GM19239 (cell line): ENCODE measurements around the gene GRK2.
"Not testable (repeated sequence)": the region's sequence is repeated elsewhere in the genome, so short reads cannot be mapped to it uniquely, and the experiment has no call there.

Source experiments
- DNase-seq: peaks from one replicate; pipeline ENCODE4 v3.0.0; 2011; ENCODE audit warnings: low spot score; ENCODE audit not compliant: insufficient read length
- FAIRE-seq: peaks from 2 replicates; lab custom pipeline; 2011; peaks lifted over from hg19 to GRCh38; lab: Jason Lieb, UNC

Gene GRK2

DNA sequence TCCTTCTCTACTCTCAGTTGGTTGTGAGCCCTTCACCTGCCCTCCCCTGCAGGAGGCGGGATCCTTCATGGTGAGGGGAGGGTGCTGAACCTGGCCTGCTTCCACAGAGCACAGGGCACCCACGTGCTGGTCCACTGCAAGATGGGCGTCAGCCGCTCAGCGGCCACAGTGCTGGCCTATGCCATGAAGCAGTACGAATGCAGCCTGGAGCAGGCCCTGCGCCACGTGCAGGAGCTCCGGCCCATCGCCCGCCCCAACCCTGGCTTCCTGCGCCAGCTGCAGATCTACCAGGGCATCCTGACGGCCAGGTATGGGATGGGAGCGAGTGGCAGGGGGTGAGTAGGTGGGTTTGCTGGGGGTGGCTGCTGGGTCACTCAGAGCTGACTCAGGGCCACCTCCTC, 43.4 kb downstream of the GRK2 start:
- DNase-seq (no peak), FAIRE-seq (no peak)

- FAIRE-seq: no peak
Observed at GRCh38 chr11:67310246-67311050, 44.2 kb downstream of the GRK2 start.

GRCh38 chr11:67311051-67311555, 44.8 kb downstream of the GRK2 start:
- DNase-seq (no peak), FAIRE-seq (no peak)

More at GRCh38 chr11:67310246-67311050, 44.2 kb downstream of the GRK2 start:
- DNase-seq: no peak

DNA sequence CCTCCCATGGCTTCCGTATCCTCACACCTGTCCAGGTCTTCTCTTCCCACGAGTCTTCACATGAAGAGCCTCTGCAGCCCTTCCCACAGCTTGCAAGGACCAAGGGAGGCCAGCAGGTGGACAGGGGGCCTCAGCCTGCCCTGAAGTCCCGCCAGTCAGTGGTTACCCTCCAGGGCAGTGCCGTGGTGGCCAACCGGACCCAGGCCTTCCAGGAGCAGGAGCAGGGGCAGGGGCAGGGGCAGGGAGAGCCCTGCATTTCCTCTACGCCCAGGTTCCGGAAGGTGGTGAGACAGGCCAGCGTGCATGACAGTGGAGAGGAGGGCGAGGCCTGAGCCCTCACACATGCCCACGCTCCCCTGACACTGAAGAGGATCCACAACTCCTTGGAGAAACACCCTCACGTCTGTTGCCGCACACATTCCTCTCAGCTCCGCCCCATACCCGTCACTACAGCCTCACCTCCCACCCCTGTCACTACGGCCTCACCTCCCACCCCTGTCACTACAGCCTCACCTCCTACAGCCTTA, 45.3 kb downstream of the GRK2 start:
- FAIRE-seq: no peak

GRCh38 chr11:67312187-67313021, 46.1 kb downstream of the GRK2 start:
- DNase-seq (no peak), FAIRE-seq (no peak)

More for the DNA sequence above, 45.3 kb downstream of the GRK2 start:
- DNase-seq: no peak

DNA sequence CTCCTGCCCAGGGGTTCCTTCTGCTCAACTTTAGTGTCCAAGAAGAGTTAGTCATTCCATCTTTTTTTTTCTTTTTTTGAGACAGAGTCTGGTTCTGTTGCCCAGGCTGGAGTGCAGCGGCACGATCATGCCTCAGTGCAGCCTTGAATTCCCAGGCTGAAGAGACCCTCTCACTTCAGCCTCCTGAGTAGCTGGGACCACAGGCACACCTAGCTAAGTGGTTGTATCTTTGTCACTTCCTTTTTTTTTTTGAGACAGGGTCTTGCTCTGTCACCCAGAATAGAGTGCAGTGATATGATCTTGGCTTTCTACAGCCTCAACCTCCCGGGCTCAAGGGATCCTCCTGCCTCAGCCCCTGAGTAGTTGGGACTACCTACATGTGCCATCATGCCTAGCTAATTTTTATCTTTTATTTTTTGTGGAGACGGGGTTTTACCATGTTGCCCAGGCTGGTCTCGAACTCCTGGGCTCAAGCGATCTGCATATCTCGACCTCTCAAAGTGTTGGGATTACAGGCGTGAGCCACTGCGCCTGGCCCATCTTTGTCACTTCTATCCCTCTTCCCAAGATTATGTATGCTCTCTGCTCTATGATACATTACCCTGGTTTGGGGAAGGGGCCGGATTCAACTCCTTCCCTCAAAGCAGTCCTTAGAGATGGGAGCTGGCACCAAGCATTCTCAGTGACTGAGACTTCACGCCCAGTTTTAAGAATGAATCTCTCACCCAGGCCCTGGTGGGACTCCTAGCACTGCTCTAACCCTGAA, 47.0 kb downstream of the GRK2 start:
- FAIRE-seq: no peak
- no peak for DNase-seq

GRCh38 chr11:67314218-67314617, 47.9 kb downstream of the GRK2 start:
- FAIRE-seq: no peak
- no peak for DNase-seq

DNA sequence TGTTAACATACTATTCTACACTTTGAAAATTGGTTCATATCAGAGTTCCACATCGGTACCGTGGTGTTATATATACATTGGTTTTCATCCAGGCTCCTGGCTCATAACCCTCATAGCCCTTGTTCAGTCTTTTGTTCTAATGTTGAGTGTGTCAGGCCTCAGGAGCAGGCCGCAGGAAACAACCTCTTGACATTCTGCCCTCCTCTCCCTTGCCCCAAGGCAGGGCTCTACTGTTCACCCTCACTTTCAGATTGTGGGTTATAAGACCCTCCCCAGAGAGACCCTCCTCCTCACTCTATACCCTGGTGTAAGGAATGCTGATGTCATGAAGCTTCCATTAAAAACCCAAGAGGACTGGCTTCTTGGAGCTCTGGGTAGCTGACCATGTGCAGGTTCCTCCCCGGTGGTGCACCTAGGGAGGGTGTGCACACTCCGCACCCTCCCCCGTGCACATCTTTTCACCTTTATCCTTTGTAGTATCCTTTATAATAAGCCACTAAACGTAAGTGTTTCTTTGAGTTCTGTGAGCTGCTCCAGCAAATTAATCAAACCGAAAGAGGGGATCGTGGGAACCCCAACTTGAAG, 49.1 kb downstream of the GRK2 start:
- no peak for DNase-seq
- no peak for FAIRE-seq

- FAIRE-seq (no peak), DNase-seq (no peak)
Observed at GRCh38 chr11:67316882-67317204, 50.6 kb downstream of the GRK2 start.

GRCh38 chr11:67317205-67317887, 51.1 kb downstream of the GRK2 start:
- peak; percentile 98 for DNase-seq
- FAIRE-seq: peak; percentile 96

DNA sequence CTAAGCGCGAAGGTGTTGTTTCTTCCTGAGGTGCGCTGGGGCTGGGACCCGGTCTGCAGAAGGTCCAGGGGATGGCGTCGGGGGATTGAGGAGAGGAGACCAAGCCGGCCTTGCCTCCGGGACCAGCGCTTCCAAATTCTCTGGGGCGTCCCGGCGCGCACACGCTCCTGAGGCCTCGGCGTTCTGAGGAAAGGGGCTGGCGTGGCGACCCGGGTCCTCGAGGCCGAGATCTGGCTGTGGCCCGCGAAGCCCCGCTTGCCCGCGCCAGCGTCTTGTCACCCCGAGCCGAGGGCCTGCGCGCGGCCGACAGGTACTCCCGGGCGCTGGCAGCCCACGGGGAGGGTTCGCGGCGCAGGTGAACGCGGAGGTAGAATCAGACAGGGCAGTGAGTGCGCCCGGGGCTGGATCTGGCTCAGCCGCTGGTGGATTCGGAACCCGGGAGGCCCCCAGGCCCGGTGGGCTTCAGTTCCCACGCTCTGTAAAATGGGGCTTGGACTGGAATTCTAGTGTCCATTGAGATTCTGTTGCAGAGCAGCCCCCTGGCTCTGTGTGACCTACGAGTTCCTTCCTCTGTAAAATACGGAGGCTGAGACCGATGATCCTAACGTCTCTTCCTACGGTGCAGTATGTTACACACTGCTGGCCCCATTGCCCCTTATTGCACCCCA, 51.7 kb downstream of the GRK2 start:
- FAIRE-seq (no peak), DNase-seq (no peak)

- not testable (repeated sequence) for DNase-seq, FAIRE-seq
Observed at GRCh38 chr11:67318876-67319275, 52.6 kb downstream of the GRK2 start.

DNA sequence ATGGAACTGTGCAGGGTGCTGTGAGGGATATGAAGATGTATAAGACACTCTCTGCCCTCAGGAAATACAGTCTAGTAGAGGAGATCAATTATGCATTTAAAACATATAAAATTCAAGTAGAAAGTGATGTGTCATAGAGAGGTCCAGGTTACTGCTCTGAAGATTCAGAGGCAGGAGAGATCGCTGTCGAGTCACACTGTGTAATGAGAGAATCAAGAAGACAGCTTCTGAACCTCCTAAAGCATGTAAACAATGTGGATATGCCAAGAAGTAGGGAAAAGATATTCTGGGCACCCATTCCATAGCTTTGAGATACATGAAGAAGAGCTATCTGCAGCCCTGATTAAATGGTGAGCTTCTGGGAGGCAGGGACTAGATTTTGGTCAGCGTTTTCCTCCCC, 53.7 kb downstream of the GRK2 start:
- FAIRE-seq (no peak), DNase-seq (no peak)

DNA sequence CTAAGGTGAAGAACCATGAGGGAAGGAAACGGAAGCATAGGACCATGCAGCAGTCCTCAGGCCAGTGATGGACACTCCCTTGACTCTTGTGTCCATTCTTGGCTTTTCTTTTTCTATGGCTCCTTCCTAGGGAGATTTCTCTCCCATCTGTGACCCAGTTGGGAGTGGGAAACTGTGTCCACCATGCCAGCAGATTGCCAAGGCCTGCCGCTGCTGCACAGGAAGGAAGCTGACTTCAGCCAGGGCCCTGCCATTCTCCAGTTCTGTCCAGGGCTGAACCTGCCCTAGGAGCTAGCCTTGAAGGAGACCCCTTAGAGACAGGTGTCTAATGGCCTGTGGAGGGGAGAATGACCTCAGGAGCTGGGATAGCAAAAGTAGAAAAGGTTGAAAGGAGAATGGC, 54.4 kb downstream of the GRK2 start:
- FAIRE-seq (no peak), DNase-seq (no peak)

DNA sequence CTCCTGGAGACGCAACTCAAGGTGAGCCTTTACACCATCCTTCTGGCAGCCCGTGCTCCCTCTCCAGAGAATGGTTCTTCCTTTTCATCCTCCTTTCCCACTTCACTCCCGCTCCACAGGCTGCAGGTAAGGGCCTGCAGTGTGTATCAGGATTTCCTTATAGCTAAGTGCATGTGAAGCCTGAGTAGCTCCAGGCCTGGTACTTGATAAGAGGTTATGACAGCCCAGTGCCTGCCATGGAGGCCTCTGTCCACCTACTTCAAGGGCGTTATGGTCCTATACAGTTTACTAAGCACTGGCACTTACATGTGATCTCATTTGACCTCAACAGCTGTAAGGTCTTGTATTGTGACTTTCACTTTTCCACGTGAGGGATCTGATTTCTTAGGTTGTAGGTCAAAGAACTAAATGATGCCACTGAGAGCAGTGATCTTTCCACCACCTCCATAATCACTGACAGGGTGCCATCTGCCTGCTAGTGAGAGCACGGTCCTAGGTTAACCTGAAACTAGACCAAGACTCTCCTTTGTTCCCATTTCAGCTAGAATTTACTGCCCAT, 55.1 kb downstream of the GRK2 start:
- no peak for FAIRE-seq

DNA sequence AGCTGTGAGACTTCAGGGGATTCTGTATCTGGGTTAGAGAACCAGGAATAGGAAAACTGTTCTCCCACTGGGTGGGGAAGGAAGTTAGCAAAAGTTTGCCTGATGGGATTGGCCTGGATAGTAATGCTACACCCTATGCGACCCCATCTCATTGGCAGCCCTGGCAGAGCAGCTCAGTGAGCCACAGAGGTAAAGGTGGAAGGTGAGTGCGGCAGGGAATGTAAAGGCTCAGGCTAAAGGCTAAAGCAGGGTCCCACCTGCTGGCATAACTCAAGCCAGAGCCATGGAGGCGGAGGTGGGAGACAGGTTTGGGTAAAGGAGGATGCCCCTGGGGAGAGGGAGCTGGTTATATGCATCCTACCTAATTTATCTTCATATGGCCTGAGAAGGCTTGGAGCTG, 55.8 kb downstream of the GRK2 start:
- FAIRE-seq (no peak), DNase-seq (no peak)

More for the DNA sequence above, 55.1 kb downstream of the GRK2 start:
- DNase-seq: no peak

- no peak for FAIRE-seq
Observed at GRCh38 chr11:67323526-67323925, 57.3 kb downstream of the GRK2 start.

DNA sequence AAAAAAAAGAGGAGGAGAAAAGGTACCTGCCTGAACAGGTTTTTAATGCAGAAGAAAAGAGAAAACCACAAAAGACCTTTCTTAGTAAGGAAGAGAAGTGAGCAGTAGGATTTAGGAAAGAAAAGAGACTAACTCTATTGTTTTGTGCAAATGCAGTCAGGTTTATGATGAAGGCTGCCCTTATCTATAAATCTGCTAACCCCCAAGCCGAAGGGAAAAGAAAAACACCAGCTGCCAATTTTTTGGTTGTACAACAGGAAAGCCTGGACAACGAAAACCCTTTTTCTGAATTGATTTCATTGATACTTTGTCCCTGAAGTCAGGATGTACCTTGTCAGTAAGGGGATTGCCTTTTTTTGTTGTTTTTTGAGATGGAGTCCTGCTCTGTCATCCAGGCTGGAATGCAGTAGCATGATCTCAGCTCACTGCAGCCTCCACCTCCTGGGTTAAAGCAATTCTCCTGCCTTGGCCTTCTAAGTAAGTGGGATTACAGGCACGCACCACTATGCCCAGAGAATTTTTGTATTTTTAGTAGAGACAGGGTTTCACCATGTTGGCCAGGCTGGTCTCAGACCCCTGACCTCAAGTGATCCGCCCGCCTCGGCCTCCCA, 65.9 kb downstream of the GRK2 start:
- FAIRE-seq (no peak), DNase-seq (no peak)

More at GRCh38 chr11:67323526-67323925, 57.3 kb downstream of the GRK2 start:
- no peak for DNase-seq
